GM12891 (cell line): ENCODE measurements around the gene MTNR1A.

Source experiments
- POLR2A ChIP-seq: IDR thresholded peaks from 2 replicates; pipeline ENCODE4 v1.6.1; 2011; ENCODE audit warnings: low read depth, low read length, control low read depth
- POLR2AphosphoS5 ChIP-seq: IDR thresholded peaks from 2 replicates; pipeline ENCODE4 v1.6.1; 2011; ENCODE audit warnings: low read depth, low read length, control low read depth
- SPI1 ChIP-seq: IDR thresholded peaks from 2 replicates; pipeline ENCODE4 v1.6.1; 2011; ENCODE audit warnings: low read depth, low read length, control low read depth

DNA sequence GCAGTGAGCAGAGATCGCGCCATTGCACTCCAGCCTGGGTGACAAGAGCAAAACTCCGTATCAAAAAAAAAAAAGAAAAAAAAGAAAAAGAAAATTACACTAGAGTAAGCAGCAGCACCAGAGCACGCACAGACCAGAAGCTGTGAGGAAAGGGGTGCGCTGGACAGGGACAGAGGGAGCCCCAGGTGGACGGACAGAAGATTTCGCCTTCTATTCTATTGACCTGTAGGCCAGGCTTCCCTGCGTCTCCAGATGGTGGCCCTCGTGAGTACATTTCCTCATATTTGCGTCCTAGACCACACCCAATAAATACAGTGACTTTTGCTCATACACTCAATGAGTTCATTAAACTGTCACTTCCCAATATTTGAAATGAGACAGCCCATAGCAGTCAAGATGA, 19.1 kb downstream of the MTNR1A start:
- TF ChIP-seq SPI1 (no peak), POLR2A (no peak), POLR2AphosphoS5 (no peak)
